ENCODE measurements around the gene RNF123. TPM values are rescaled to one million over a fixed set of nuclear protein-coding genes. Genes with fewer than 3 reads are reported as not detected.

RNF123 gene
- total RNA-seq, 1 experiment from 2014 or later, result 23.1 TPM

GRCh38 chr3:49647741-49648140 is 41.6 kb upstream of the RNF123 start:
- no peak overlapping the region for H3K4me3 ChIP-seq (ENCODE audit: low read depth in 2 of 2, low read length in 2 of 2)
- ChIA-PET CTCF (no interaction called here), POLR2A (no interaction called here)
- H3K4me1 ChIP-seq (ENCODE audit: control insufficient read depth, insufficient read depth, low read length), result no peaks in the 10 kb centered on the region
- H3K36me3 ChIP-seq (ENCODE audit: control insufficient read depth, insufficient read depth, low read length), result no peaks in the 10 kb centered on the region
- H3K9me3 ChIP-seq (ENCODE audit: control insufficient read depth, insufficient read depth, low read depth, low read length), result no peaks in the 10 kb centered on the region
- in situ Hi-C loops (cut with HindIII; ENCODE audit: low pct_unique_long_range_greater_than_20kb, low sequenced_read_pairs), result no loop called here
- H3K27ac ChIP-seq (ENCODE audit: low read length), result no peak overlapping the region
- H3K27me3 ChIP-seq (ENCODE audit: control insufficient read depth, insufficient read depth, low read length), result no peaks in the 10 kb centered on the region
- TF ChIP-seq TCF7L2 (IDR thresholded peaks at IDR 0.05; ENCODE audit: low read depth, low read length) (no peak), SIN3A (IDR thresholded peaks at IDR 0.05; ENCODE audit: borderline replicate concordance, insufficient read depth, low read depth, low read length) (no peak), POLR2AphosphoS5 (IDR thresholded peaks at IDR 0.05; ENCODE audit: low read depth, low read length) (no peak), CTCF (IDR thresholded peaks at IDR 0.05) (no peak)
- TF ChIP-seq, protein P1, sequence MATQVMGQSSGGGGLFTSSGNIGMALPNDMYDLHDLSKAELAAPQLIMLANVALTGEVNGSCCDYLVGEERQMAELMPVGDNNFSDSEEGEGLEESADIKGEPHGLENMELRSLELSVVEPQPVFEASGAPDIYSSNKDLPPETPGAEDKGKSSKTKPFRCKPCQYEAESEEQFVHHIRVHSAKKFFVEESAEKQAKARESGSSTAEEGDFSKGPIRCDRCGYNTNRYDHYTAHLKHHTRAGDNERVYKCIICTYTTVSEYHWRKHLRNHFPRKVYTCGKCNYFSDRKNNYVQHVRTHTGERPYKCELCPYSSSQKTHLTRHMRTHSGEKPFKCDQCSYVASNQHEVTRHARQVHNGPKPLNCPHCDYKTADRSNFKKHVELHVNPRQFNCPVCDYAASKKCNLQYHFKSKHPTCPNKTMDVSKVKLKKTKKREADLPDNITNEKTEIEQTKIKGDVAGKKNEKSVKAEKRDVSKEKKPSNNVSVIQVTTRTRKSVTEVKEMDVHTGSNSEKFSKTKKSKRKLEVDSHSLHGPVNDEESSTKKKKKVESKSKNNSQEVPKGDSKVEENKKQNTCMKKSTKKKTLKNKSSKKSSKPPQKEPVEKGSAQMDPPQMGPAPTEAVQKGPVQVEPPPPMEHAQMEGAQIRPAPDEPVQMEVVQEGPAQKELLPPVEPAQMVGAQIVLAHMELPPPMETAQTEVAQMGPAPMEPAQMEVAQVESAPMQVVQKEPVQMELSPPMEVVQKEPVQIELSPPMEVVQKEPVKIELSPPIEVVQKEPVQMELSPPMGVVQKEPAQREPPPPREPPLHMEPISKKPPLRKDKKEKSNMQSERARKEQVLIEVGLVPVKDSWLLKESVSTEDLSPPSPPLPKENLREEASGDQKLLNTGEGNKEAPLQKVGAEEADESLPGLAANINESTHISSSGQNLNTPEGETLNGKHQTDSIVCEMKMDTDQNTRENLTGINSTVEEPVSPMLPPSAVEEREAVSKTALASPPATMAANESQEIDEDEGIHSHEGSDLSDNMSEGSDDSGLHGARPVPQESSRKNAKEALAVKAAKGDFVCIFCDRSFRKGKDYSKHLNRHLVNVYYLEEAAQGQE (IDR thresholded peaks at IDR 0.05; ENCODE audit: insufficient read depth in 1 of 2, low read depth in 2 of 2, low read length in 1 of 2), result no peak
- DNase-seq (ENCODE audit: low read depth, low spot score), result no peak
- intact Hi-C loops (cut with micrococcal nuclease; ENCODE audit: unreplicated experiment), result no loop called here
- BruUV-seq (replicated peaks), result no TSS peak
- no peak for ATAC-seq

GRCh38 chr3:49648354-49649019 is 40.9 kb upstream of the RNF123 start:
- in situ Hi-C loops (cut with HindIII; ENCODE audit: low pct_unique_long_range_greater_than_20kb, low sequenced_read_pairs) (no loop called here), intact Hi-C loops (cut with micrococcal nuclease; ENCODE audit: unreplicated experiment) (no loop called here)
- Histone ChIP-seq H3K4me1 (ENCODE audit: control insufficient read depth, insufficient read depth, low read length) (no peaks in the 10 kb centered on the region), H3K27ac (ENCODE audit: low read length) (no peak overlapping the region), H3K27me3 (ENCODE audit: control insufficient read depth, insufficient read depth, low read length) (no peaks in the 10 kb centered on the region), H3K9me3 (ENCODE audit: control insufficient read depth, insufficient read depth, low read depth, low read length) (no peaks in the 10 kb centered on the region), H3K4me3 (ENCODE audit: low read depth in 2 of 2, low read length in 2 of 2) (no peak overlapping the region), H3K36me3 (ENCODE audit: control insufficient read depth, insufficient read depth, low read length) (no peaks in the 10 kb centered on the region)
- CTCF ChIA-PET, result no interaction called here
- no TSS peak for BruUV-seq (replicated peaks)
- DNase-seq (ENCODE audit: low read depth, low spot score) (no peak), ATAC-seq (no peak)
- no peak for TF ChIP-seq CTCF (IDR thresholded peaks at IDR 0.05)
- no peak for TF ChIP-seq SIN3A (IDR thresholded peaks at IDR 0.05; ENCODE audit: borderline replicate concordance, insufficient read depth, low read depth, low read length)
- no peak for TF ChIP-seq TCF7L2 (IDR thresholded peaks at IDR 0.05; ENCODE audit: low read depth, low read length)
- TF ChIP-seq, protein P1 (IDR thresholded peaks at IDR 0.05; ENCODE audit: insufficient read depth in 1 of 2, low read depth in 2 of 2, low read length in 1 of 2), result no peak
- no peak for TF ChIP-seq POLR2AphosphoS5 (IDR thresholded peaks at IDR 0.05; ENCODE audit: low read depth, low read length)
- POLR2A ChIA-PET, result no interaction called here

Measured in Panc1 (cell line).